Mesodermal cell (in vitro differentiated cells): ENCODE results near the gene SMYD4.
A peak's percentile ranks its signal among the peaks of the same experiment; 100 is the strongest.
"Not testable (repeated sequence)": the region's sequence is repeated elsewhere in the genome, so short reads cannot be mapped to it uniquely, and the experiment has no call there.

Experiments
- H3K27ac ChIP-seq: 2 replicates; pipeline ENCODE4 v1.7.0; 2013; ENCODE audit warnings: mild to moderate bottlenecking, low read depth, low read length, moderate library complexity; ENCODE audit not compliant: severe bottlenecking
- H3K36me3 ChIP-seq: 2 replicates; pipeline ENCODE4 v1.7.1; 2013; ENCODE audit warnings: mild to moderate bottlenecking, low read length, moderate library complexity; ENCODE audit not compliant: control insufficient read depth, insufficient read depth
- H3K4me1 ChIP-seq: one replicate; pipeline ENCODE4 v1.7.1; 2013; ENCODE audit warnings: mild to moderate bottlenecking, low read length; ENCODE audit not compliant: insufficient read depth, control insufficient read depth, poor library complexity, severe bottlenecking
- H3K4me3 ChIP-seq: 2 replicates; pipeline ENCODE4 v1.7.0; 2013; ENCODE audit warnings: low read length, control low read depth, mild to moderate bottlenecking; ENCODE audit not compliant: insufficient read depth, poor library complexity, severe bottlenecking; ENCODE audit errors: extremely low read depth
- H3K9me3 ChIP-seq: 2 replicates; pipeline ENCODE4 v1.7.1; 2013; ENCODE audit warnings: mild to moderate bottlenecking, low read length, moderate library complexity; ENCODE audit not compliant: control insufficient read depth
- WGBS, 2 experiments: methylation state at CpG; one replicate each; pipeline ENCODE4 v1.1.5; 2013; ENCODE audit warnings: missing lambda C conversion rate in 2 of 2; ENCODE audit not compliant: insufficient coverage in 2 of 2; 5-methylcytosine and 5-hydroxymethylcytosine counted together

The SMYD4 gene

DNA sequence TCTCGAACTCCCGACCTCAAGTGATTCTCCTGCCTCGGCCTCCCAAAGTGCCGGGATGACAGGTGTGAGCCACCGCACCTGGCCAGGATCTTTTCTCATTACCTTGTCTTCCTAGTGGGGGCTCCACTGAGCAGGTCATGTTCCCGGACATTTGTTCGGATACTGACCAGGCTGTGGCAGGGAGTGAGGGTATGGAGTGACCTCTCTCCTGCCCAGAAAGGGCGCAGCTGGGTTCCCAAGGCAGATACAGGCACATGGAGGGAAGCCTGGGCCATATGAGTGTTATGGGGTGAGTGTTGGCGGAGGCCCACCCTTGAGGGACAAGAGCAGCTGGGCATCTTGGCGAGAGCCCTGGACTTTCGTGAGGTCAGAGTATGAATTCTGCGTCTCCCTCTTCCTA lies 62.3 kb downstream of the SMYD4 start:
- Histone ChIP-seq H3K27ac (no peak overlapping the region), H3K9me3 (no peaks in the 10 kb centered on the region), H3K4me3 (no peak overlapping the region), H3K4me1 (peaks cover 27% of the 10 kb centered on the region), H3K36me3 (no peaks in the 10 kb centered on the region)
- 90 to 92% methylated on average over 7 to 12 of the region's 12 CpGs for WGBS, 2 experiments

DNA sequence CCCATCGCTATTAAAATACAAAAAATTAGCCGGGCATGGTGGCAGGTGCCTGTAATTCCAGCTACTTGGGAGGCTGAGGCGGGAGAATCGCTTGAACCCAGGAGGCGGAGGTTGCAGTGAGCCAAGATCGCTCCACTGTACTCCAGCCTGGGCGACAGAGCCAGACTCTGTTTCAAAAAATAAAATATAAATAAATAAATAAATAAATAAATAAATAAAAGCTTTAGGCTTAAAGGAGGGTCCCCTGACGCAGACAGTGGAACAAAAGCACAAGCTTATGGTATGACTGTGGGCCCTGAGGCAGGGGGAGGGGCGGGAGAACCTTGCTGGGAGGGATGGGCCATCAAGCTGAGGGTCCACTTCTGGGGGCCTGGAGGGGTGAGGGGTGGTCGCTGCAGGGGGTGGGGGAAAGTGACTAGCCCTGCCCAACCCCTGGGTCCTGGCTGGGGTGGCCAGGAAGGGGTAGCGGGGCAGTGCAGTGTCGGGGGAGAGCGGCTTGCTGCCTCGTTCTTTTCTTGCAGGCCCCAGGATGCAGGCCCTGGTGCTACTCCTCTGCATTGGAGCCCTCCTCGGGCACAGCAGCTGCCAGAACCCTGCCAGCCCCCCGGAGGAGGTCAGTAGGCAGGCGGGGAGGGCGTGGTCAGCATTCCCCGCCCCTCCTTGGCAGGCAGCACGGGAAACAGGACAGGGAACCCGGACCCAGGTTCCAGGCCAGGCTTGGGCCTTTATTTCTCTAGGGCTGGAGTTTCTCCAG lies 63.1 kb downstream of the SMYD4 start:
- WGBS, 2 experiments: 58 to 70% methylated on average over 11 to 14 of the region's 21 CpGs

GRCh38 chr17:1765576-1765975 lies 64.1 kb downstream of the SMYD4 start:
- no peak overlapping the region for H3K4me3 ChIP-seq
- H3K9me3 ChIP-seq: no peaks in the 10 kb centered on the region
- peaks cover 33% of the 10 kb centered on the region for H3K4me1 ChIP-seq
- 100% methylated on average over 1 of the region's 3 CpGs; no CpG with 5 or more reads in 1 of the 2 experiments for WGBS, 2 experiments
- no peak overlapping the region for H3K27ac ChIP-seq
- no peaks in the 10 kb centered on the region for H3K36me3 ChIP-seq

More for the DNA sequence above, 63.1 kb downstream of the SMYD4 start:
- Histone ChIP-seq H3K36me3 (no peaks in the 10 kb centered on the region), H3K4me1 (peaks cover 33% of the 10 kb centered on the region), H3K9me3 (no peaks in the 10 kb centered on the region), H3K27ac (no peak overlapping the region), H3K4me3 (no peak overlapping the region)

DNA sequence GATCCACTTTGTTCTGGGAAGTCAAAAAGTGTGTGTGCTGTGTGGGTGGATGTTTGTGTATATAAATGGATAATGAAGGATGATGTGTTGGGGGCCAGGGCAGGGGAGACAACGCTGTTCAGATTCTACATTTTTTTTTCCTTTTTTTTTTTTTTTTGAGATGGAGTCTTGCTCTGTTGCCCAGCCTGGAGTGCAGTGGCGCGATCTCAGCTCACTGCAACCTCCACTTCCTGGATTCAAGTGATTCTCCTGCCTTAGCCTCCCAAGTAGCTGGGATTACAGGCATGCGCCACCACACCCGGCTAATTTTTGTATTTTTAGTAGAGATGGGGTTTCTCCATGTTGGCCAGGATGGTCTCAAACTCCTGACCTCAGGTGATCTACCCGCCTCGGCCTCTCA lies 65.0 kb downstream of the SMYD4 start:
- H3K36me3 ChIP-seq, H3K27ac ChIP-seq, H3K4me3 ChIP-seq, H3K9me3 ChIP-seq: not testable (repeated sequence)
- WGBS, 2 experiments: 100% methylated on average over 2 of the region's 7 CpGs; no CpG with 5 or more reads in 1 of the 2 experiments
- H3K4me1 ChIP-seq: peaks cover 30% of the 10 kb centered on the region

DNA sequence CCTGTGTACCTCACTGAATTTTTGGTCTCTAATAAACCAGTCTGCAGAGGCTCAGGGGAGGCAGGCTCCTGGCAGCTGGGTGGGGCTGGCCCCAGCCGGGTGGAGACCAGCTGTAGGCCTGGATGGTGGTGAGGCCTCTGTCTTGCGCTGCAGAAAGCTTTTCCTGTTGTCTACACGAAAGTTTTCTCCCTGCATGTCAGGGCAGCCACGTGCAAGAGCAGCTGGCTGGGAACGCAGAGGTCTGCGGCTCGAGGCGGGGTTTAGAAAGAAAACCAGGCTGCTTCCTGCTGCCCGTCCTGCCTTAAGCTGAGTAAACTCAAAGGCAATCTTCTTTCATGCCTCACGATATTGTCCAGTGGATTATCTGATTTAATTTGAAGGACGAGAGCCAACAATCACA lies 65.4 kb downstream of the SMYD4 start:
- Histone ChIP-seq H3K9me3 (no peaks in the 10 kb centered on the region), H3K36me3 (no peaks in the 10 kb centered on the region), H3K27ac (no peak overlapping the region), H3K4me1 (peaks cover 27% of the 10 kb centered on the region), H3K4me3 (no peak overlapping the region)
- 79 to 84% methylated on average over 10 to 11 of the region's 11 CpGs for WGBS, 2 experiments

DNA sequence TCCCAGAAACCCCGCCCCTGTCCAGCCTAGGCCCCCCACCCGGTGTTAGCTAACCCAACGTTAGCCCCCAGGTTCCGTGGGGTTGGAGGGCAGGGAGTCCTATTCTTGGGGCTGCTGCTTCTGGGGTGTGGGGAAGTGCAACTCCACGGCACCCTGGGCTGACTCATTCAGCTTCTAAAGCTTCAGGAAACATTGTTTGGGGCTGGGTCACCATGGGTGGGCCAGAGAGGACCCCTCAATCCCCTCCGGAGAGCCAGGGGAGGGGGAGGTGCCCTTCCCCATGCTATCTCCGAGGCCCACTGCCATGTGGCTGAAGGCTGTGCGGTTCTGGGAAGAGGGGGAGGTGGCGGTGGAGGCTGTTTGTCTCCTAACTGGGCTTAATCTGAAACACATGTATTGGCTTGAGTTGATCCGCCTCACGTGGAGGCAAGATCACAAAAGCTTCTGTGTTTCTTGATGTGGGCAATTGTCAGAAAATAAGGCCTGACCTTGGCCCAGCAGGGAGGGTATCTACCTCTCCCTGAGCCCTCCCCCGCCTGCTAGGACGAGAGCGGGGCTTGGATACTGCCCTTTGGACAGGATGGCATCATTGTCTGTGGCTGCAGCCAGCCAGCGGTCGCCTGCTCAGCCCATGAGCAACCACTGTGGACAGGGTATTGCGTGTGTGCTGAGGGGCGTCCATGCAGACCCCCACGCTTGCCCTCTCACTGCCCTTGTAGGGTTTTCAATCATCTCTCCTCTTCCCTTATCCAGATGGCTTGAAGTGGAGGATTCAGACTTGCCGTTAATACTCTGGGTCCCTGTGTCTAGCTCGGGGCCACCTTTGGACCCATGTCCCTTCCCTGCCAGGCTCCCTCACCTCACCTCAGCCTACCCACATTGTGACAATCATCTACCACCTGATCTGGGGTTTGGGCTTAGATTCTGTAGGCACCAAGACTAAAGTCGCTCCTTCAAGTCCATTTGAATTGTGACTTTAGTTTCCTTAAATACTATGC lies 66.5 kb downstream of the SMYD4 start:
- no peaks in the 10 kb centered on the region for H3K36me3 ChIP-seq
- WGBS, 2 experiments: 59 to 83% methylated on average over 13 to 15 of the region's 22 CpGs
- peak overlapping the region; percentile 5 for H3K27ac ChIP-seq
- H3K9me3 ChIP-seq: no peaks in the 10 kb centered on the region
- H3K4me1 ChIP-seq: peaks cover 27% of the 10 kb centered on the region
- H3K4me3 ChIP-seq: peak overlapping the region; percentile 26

DNA sequence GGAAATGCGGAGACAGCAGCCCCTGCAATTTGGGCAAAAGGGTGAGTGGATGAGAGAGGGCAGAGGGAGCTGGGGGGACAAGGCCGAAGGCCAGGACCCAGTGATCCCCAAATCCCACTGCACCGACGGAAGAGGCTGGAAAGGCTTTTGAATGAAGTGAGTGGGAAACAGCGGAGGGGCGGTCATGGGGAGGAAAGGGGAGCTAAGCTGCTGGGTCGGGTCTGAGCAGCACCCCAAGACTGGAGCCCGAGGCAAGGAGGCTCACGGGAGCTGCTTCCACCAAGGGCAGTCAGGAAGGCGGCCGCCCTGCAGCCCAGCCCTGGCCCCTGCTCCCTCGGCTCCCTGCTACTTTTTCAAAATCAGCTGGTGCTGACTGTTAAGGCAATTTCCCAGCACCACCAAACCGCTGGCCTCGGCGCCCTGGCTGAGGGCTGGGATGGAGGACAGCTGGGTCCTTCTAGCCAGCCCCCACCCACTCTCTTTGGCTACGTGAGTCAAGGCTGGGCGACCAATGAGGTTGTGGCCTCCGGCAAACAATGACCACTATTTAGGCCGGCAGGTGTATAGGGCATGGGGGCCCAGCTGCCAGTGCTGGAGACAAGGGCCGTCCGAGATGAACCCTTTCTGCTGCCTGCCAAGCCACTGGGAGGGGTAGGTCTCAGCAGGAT lies 67.3 kb downstream of the SMYD4 start:
- Histone ChIP-seq H3K4me1 (peaks cover 27% of the 10 kb centered on the region), H3K9me3 (no peaks in the 10 kb centered on the region), H3K36me3 (no peaks in the 10 kb centered on the region), H3K27ac (no peak overlapping the region), H3K4me3 (peak overlapping the region; percentile 26)
- WGBS, 2 experiments: 69 to 70% methylated on average over 16 to 21 of the region's 21 CpGs

DNA sequence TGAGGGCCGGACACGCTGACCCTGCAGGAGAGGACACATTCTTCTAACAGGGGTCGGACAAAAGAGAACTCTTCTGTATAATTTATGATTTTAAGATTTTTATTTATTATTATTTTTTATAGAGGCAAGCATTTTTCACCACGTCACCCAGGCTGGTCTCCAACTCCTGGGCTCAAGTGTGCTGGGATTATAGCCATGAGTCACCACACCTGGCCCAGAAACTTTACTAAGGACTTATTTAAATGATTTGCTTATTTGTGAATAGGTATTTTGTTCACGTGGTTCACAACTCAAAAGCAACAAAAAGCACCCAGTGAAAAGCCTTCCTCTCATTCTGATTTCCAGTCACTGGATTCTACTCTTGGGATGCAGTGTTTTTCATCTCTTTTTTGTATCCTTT lies 70.2 kb downstream of the SMYD4 start:
- H3K36me3 ChIP-seq: no peaks in the 10 kb centered on the region
- peaks cover 35% of the 10 kb centered on the region for H3K4me1 ChIP-seq
- no peak overlapping the region for H3K4me3 ChIP-seq
- no peak overlapping the region for H3K27ac ChIP-seq
- H3K9me3 ChIP-seq: no peaks in the 10 kb centered on the region
- 90 to 100% methylated on average over 1 to 2 of the region's 5 CpGs for WGBS, 2 experiments

DNA sequence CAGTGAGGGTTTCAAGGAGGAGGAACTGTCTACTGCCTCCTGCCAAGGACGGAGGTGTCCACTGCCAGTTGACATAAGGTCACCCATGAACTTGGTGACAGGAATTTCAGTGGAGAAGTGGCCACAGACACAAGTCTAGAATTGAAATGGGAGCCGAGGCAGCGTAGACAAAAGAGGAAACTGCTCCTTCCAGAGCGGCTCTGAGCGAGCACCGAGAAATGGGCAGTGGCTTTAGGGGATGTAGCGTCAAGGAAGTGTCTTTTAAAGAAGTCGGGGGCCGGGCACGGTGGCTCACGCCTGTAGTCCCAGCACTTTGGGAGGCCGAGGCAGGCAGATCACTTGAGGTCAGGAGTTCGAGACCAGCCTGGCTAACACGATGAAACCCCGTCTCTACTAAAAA lies 70.9 kb downstream of the SMYD4 start:
- Histone ChIP-seq H3K9me3 (no peaks in the 10 kb centered on the region), H3K4me3 (no peak overlapping the region), H3K36me3 (no peaks in the 10 kb centered on the region), H3K4me1 (peaks cover 27% of the 10 kb centered on the region), H3K27ac (no peak overlapping the region)
- WGBS, 2 experiments: 92 to 95% methylated on average over 14 to 15 of the region's 15 CpGs

- H3K27ac ChIP-seq: no peak overlapping the region
- H3K9me3 ChIP-seq: no peaks in the 10 kb centered on the region
- H3K4me3 ChIP-seq: no peak overlapping the region
- no peaks in the 10 kb centered on the region for H3K36me3 ChIP-seq
- 75 to 77% methylated on average over 17 of the region's 17 CpGs for WGBS, 2 experiments
- H3K4me1 ChIP-seq: peaks cover 13% of the 10 kb centered on the region
Observed at GRCh38 chr17:1755827-1756262, 73.9 kb downstream of the SMYD4 start.
